Neuronal stem cell (in vitro differentiated cells): ENCODE data around the gene ARHGAP22.

ENCODE experiments used
- DNase-seq: peaks from one replicate; pipeline ENCODE4 v3.0.0-alpha.2; 2013; ENCODE audit warnings: low spot score
- H2AFZ ChIP-seq: one replicate; pipeline ENCODE4 v1.6.1; 2013; ENCODE audit warnings: mild to moderate bottlenecking, low read length, inconsistent platforms
- H2AK5ac ChIP-seq: 2 replicates; pipeline ENCODE4 v1.6.1; 2013; ENCODE audit warnings: low read depth, mild to moderate bottlenecking, inconsistent platforms, low read length, moderate library complexity, mixed read lengths
- H2BK120ac ChIP-seq: 2 replicates; pipeline ENCODE4 v1.6.1; 2013; ENCODE audit warnings: low read depth, mild to moderate bottlenecking, inconsistent platforms, low read length, moderate library complexity, mixed read lengths
- H2BK12ac ChIP-seq: one replicate; pipeline ENCODE4 v1.6.1; 2013; ENCODE audit warnings: low read length, inconsistent platforms
- H2BK15ac ChIP-seq: 2 replicates; pipeline ENCODE4 v1.6.1; 2013; ENCODE audit warnings: mild to moderate bottlenecking, low read length, inconsistent platforms, mixed read lengths
- H2BK5ac ChIP-seq: one replicate; pipeline ENCODE4 v1.6.1; 2013; ENCODE audit warnings: inconsistent platforms, mild to moderate bottlenecking, low read length, moderate library complexity
- H3K14ac ChIP-seq: one replicate; pipeline ENCODE4 v1.6.1; 2013; ENCODE audit warnings: low read length, inconsistent platforms
- H3K18ac ChIP-seq: 2 replicates; pipeline ENCODE4 v1.6.1; 2013; ENCODE audit warnings: low read length, inconsistent platforms
- H3K23ac ChIP-seq: 2 replicates; pipeline ENCODE4 v1.6.1; 2013; ENCODE audit warnings: low read depth, mild to moderate bottlenecking, mixed read lengths, low read length, inconsistent platforms; ENCODE audit not compliant: poor library complexity
- H3K27ac ChIP-seq: replicated peaks from 3 replicates; pipeline ENCODE4 v1.5.1; 2013; ENCODE audit warnings: low read length, inconsistent platforms
- H3K27me3 ChIP-seq, 3 experiments: 2 replicates each; pipeline ENCODE4 v1.6.1; 2013; ENCODE audit warnings: low read length in 3 of 3, mild to moderate bottlenecking in 2 of 3, inconsistent platforms in 1 of 3, low read depth in 1 of 3, mixed read lengths in 1 of 3, moderate library complexity in 1 of 3; ENCODE audit not compliant: control insufficient read depth in 3 of 3, insufficient read depth in 3 of 3
- H3K36me3 ChIP-seq, 2 donors: replicated peaks in 1 of 2; 2 replicates each; pipeline ENCODE4 v1.6.1; 2013; ENCODE audit warnings: low read length in 2 of 2; ENCODE audit not compliant: control insufficient read depth in 2 of 2, insufficient read depth in 2 of 2
- H3K4ac ChIP-seq: 2 replicates; pipeline ENCODE4 v1.6.1; 2013; ENCODE audit warnings: inconsistent platforms, mild to moderate bottlenecking, low read length, moderate library complexity
- H3K4me1 ChIP-seq, 2 donors: 1 replicate in 1 of 2; 2 replicates in 1 of 2; pipeline ENCODE4 v1.6.1; 2013; ENCODE audit warnings: low read length in 2 of 2, low read depth in 1 of 2; ENCODE audit not compliant: control insufficient read depth in 2 of 2, insufficient read depth in 1 of 2
- H3K4me2 ChIP-seq: one replicate; pipeline ENCODE4 v1.6.1; 2013; ENCODE audit warnings: mild to moderate bottlenecking, low read length, inconsistent platforms; ENCODE audit not compliant: insufficient read depth, poor library complexity, severe bottlenecking
- H3K4me3 ChIP-seq, 2 donors: 2 replicates each; pipeline ENCODE4 v1.5.1; 2013; ENCODE audit warnings: low read length in 2 of 2, mild to moderate bottlenecking in 2 of 2, inconsistent platforms in 1 of 2, moderate library complexity in 1 of 2
- H3K79me1 ChIP-seq: one replicate; pipeline ENCODE4 v1.6.1; 2013; ENCODE audit warnings: low read depth, mild to moderate bottlenecking, inconsistent platforms, low read length, moderate library complexity
- H3K9ac ChIP-seq: one replicate; pipeline ENCODE4 v1.6.1; 2013; ENCODE audit warnings: mild to moderate bottlenecking, low read depth, low read length, inconsistent platforms; ENCODE audit not compliant: poor library complexity
- H3K9me3 ChIP-seq, 2 donors: replicated peaks in 1 of 2; 2 replicates each; pipeline versions ENCODE3 to v1.6.1; 2013; ENCODE audit warnings: low read length in 2 of 2, mild to moderate bottlenecking in 2 of 2, inconsistent platforms in 1 of 2, low read depth in 1 of 2, mixed read lengths in 1 of 2, moderate library complexity in 1 of 2; ENCODE audit not compliant: control insufficient read depth in 2 of 2, insufficient read depth in 1 of 2
- H4K8ac ChIP-seq: one replicate; pipeline ENCODE4 v1.6.1; 2013; ENCODE audit warnings: low read depth, mild to moderate bottlenecking, inconsistent platforms, low read length, moderate library complexity
- H4K91ac ChIP-seq: one replicate; pipeline ENCODE4 v1.6.1; 2013; ENCODE audit warnings: low read length, low read depth, mild to moderate bottlenecking, inconsistent platforms; ENCODE audit not compliant: poor library complexity
- WGBS, 2 donors: extraction: QIAGEN DNeasy Blood & Tissue Kit; methylation state at CpG; one replicate each; pipeline ENCODE4 v1.1.7; 2013; ENCODE audit warnings: missing lambda C conversion rate in 2 of 2, mixed read lengths in 1 of 2; ENCODE audit not compliant: insufficient read length in 2 of 2, insufficient replicate concordance in 1 of 2; ENCODE audit errors: extremely low coverage in 2 of 2; 5-methylcytosine and 5-hydroxymethylcytosine counted together

The ARHGAP22 gene

GRCh38 chr10:48464871-48465736 is 139.8 kb downstream of the ARHGAP22 start:
- Histone ChIP-seq H2BK120ac (no peak overlapping the region), H3K36me3 (no peaks in the 10 kb centered on the region), H3K27ac (no peak overlapping the region), H3K18ac (peak overlapping the region; percentile 11), H3K9ac (no peak overlapping the region), H2BK12ac (no peak overlapping the region), H3K4me1 (peaks cover 3 to 4% of the 10 kb centered on the region in 2 donors), H3K9me3 (no peaks in the 10 kb centered on the region), H3K79me1 (peaks cover 4% of the 10 kb centered on the region), H3K23ac (no peak overlapping the region), H2BK5ac (no peak overlapping the region), H3K4ac (no peak overlapping the region), H3K4me2 (no peak overlapping the region), H2BK15ac (no peak overlapping the region), H4K8ac (no peak overlapping the region), H3K14ac (no peak overlapping the region), H2AFZ (peak overlapping the region; percentile 11), H3K27me3 (peaks cover 0 to 14% (median 0%) of the 10 kb centered on the region in 3 experiments), H3K4me3 (no peak overlapping the region), H4K91ac (no peak overlapping the region), H2AK5ac (peak overlapping the region; percentile 46)
- DNase-seq: no peak
- WGBS, 2 donors: no CpG with 5 or more reads among the region's 27 CpGs

DNA sequence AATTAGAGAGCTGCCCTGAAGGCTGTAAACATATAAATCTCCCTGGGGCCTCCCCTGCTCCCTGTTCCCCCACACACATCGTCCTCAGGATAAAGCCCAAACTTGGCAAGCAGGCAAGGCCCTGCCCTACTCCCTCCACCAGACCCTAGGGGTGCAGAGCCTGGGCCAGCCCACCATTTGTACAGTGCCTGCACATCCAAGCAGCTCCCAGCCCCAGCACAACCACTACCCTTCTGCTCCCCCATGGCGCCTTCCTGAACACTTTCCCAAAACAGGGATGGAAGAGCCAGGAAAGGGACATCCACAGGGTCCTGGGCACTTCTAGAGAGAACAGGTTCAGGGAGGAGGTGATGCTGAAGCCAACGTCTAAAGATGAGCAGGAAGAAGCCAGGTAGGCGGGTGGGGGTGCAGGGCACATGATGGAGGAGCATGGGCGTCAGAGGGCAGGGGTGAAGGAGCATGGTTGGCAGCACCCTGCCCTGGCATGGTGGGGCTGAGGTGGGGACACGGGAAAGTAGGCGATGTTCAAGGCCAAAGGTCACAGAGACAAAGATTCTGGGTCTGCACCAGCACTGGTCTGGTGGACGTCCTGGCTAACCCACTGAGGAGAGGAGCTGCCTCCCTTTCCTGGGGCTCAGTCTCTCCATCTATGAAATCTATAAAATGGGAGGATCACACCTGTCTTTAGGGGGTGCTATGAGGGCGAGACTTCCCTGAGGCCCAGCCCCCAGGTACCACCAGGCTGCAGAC is 140.6 kb downstream of the ARHGAP22 start:
- H3K23ac ChIP-seq: peak overlapping the region; percentile 39
- DNase-seq: no peak

GRCh38 chr10:48463318-48464003 is 141.4 kb downstream of the ARHGAP22 start:
- H3K18ac ChIP-seq: peak overlapping the region; percentile 46
- H2BK15ac ChIP-seq: no peak overlapping the region
- H3K4ac ChIP-seq: no peak overlapping the region
- no peak overlapping the region for H4K91ac ChIP-seq
- no peak overlapping the region for H3K27ac ChIP-seq
- H3K4me3 ChIP-seq: no peak overlapping the region
- H3K4me2 ChIP-seq: no peak overlapping the region
- no peak overlapping the region for H4K8ac ChIP-seq
- H3K4me1 ChIP-seq: peaks cover 0 to 3% of the 10 kb centered on the region in 2 donors
- H3K79me1 ChIP-seq: peaks cover 4% of the 10 kb centered on the region
- no peaks in the 10 kb centered on the region for H3K9me3 ChIP-seq
- peak overlapping the region; percentile 55 for H3K9ac ChIP-seq
- H2AFZ ChIP-seq: no peak overlapping the region
- H3K14ac ChIP-seq: peak overlapping the region; percentile 23
- peak overlapping the region; percentile 80 for H3K23ac ChIP-seq
- WGBS, 2 donors: no CpG with 5 or more reads among the region's 8 CpGs
- no peak overlapping the region for H2AK5ac ChIP-seq
- H2BK12ac ChIP-seq: no peak overlapping the region
- H3K36me3 ChIP-seq: no peaks in the 10 kb centered on the region
- DNase-seq: no peak
- no peak overlapping the region for H2BK5ac ChIP-seq
- H3K27me3 ChIP-seq: peaks cover 0 to 14% (median 0%) of the 10 kb centered on the region in 3 experiments
- H2BK120ac ChIP-seq: no peak overlapping the region

More for the DNA sequence above, 140.6 kb downstream of the ARHGAP22 start:
- H3K4me1 ChIP-seq: peaks cover 0 to 3% of the 10 kb centered on the region in 2 donors
- H2BK120ac ChIP-seq: no peak overlapping the region
- H4K8ac ChIP-seq: peak overlapping the region; percentile 6
- no peaks in the 10 kb centered on the region for H3K36me3 ChIP-seq
- H3K9me3 ChIP-seq: no peaks in the 10 kb centered on the region
- H2BK12ac ChIP-seq: no peak overlapping the region
- H2AFZ ChIP-seq: no peak overlapping the region
- peaks cover 0 to 14% (median 0%) of the 10 kb centered on the region in 3 experiments for H3K27me3 ChIP-seq
- H3K79me1 ChIP-seq: peaks cover 4% of the 10 kb centered on the region
- no peak overlapping the region for H3K27ac ChIP-seq
- H3K4me2 ChIP-seq: no peak overlapping the region
- H3K4me3 ChIP-seq: peak overlapping the region in 1 of 2 donors; percentile 27
- no peak overlapping the region for H4K91ac ChIP-seq
- peak overlapping the region; percentile 89 for H3K18ac ChIP-seq
- H3K4ac ChIP-seq: no peak overlapping the region
- H3K14ac ChIP-seq: peak overlapping the region; percentile 84
- H2BK5ac ChIP-seq: no peak overlapping the region
- no CpG with 5 or more reads among the region's 9 CpGs for WGBS, 2 donors
- peak overlapping the region; percentile 46 for H2AK5ac ChIP-seq
- no peak overlapping the region for H2BK15ac ChIP-seq
- no peak overlapping the region for H3K9ac ChIP-seq
